DMS53 (cell line): ENCODE measurements around the gene TBC1D3C.
"Not testable (repeated sequence)": the region's sequence is repeated elsewhere in the genome, so short reads cannot be mapped to it uniquely, and the experiment has no call there.

Experiments used
- DNase-seq: peaks from one replicate; lab custom pipeline; 2025; lab: John Stamatoyannopoulos, UW

The TBC1D3C gene

GRCh38 chr17:38068534-38068933, at the start of gene TBC1D3C:
TBC1D3C (minus strand) TSS chr17:38068634; CDS start chr17:38067066, 1,568 bp downstream.
- DNase-seq = not testable (repeated sequence)

- DNase-seq = not testable (repeated sequence)
These were observed 30.8 kb upstream of the TBC1D3C start for GRCh38 chr17:38099262-38099661.

- not testable (repeated sequence) for DNase-seq
These were observed 25.7 kb upstream of the TBC1D3C start for GRCh38 chr17:38094059-38094694.

DNA sequence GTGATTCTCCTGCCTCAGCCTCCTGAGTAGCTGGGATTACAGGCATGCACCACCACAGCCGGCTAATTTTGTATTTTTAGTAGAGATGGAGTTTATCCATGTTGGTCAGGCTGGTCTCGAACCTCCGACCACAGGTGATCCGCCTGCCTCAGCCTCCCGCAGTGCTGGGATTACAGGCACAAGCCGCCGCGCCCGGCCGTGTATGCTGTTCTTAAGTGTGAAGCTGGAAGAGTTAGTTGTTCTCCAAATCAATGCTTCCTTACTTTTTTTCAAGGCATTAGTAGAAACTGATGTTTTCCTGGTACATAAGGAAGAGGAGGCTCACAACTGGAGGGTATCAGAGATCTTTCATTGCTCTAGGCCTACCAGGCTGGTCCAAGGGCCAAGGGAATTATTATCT, 19.7 kb upstream of the TBC1D3C start:
- not testable (repeated sequence) for DNase-seq

DNA sequence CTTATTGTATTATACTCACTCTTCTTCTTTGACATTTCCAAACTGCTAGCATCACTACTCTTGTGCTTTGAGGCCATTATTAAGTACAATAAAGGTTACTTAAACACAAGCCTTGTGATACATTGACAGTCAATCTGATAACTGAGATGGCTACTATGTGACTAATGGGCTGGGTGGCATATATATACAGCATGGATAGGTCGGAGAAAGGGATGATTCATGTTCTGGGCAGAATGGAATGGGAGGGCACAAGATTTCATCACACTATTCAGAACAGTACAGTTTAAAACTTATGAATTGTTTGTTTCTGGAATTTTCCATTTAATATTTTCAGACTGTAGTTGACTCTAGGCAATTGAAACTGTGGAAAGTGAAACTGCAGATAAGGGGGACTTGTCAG, 18.9 kb upstream of the TBC1D3C start:
- not testable (repeated sequence) for DNase-seq
